KBM-7 (cell line): ENCODE data around the gene NFIX.

ENCODE experiments used
- DNase-seq: peaks from one replicate; pipeline ENCODE4 v3.0.0-alpha.2; 2015
- in situ Hi-C: fragments of 300-500 bp; cut with MboI; formaldehyde crosslinking; loops from 2 replicates; pipeline ENCODE4 v1.14.3; 2020; ENCODE audit warnings: low sequenced_read_pairs, low pct_unique_long_range_greater_than_20kb, mixed read lengths

The NFIX gene

DNA sequence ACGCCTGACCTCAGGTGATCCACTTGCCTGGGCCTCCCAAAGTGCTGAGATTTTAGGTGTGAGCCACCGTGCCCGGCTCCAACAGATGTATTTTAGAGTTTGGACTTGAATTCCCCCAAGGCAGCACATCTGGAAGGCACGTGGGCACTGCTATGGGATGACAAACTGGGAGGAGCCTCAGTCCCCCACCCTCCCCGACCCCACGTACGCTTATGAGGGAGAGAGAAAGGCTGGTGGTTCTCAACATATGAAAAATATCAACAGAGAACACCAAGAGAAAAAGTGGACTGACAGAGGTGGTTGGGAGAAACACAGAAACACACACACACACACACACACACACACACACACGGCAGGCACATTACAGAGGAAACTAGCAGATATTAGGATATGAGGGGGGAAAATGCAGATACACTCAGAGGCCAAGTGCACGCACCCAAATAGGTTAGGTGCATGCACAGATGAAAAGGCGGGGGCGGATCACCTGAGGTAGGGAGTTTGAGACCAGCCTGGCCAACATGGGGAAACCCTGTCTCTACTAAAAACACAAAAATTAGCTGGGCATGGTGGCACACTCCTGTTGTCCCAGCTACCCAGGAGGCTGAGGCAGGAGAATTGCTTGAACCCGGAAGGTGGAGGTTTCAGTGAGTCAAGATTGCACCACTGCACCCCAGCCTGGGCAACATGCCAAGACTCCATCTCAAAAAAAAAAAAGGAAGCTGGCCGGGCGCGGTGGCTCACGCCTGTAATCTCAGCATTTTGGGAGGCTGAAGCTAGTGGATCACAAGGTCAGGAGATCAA is 151.7 kb downstream of the NFIX start:
- peak; percentile 82 for DNase-seq
- in situ Hi-C loops, result no loop called here
